HepG2 (cell line): ENCODE data around the gene GLRX2. TPM values are rescaled to one million over a fixed set of nuclear protein-coding genes. Genes with fewer than 3 reads are reported as not detected.

Experiments used
- ATF3 ChIP-seq: sonication (generic); formaldehyde crosslinking; IDR thresholded peaks from 2 replicates; pipeline ENCODE4 v1.4.0; 2020; ENCODE audit warnings: missing genetic modification reagents
- ATF7 ChIP-seq, 2 experiments: fragments of 450-650 bp in 1 of 2; sonication (generic) in 1 of 2; formaldehyde crosslinking in 1 of 2; IDR thresholded peaks; 2 replicates each; pipeline versions ENCODE4 v1.4.0 to v1.6.1; 2016 to 2020; ENCODE audit warnings: antibody characterized with exemption in 1 of 2, mild to moderate bottlenecking in 1 of 2, missing genetic modification reagents in 1 of 2
- BRCA1 ChIP-seq: sonication (generic); formaldehyde crosslinking; IDR thresholded peaks from 2 replicates; pipeline ENCODE4 v1.4.0; 2020; ENCODE audit warnings: missing genetic modification reagents
- DBP ChIP-seq: sonication (generic); formaldehyde crosslinking; IDR thresholded peaks from 2 replicates; pipeline ENCODE4 v1.4.0; 2020; ENCODE audit warnings: missing genetic modification reagents; ENCODE audit errors: not compliant biosample characterization
- FOXP1 ChIP-seq, 2 experiments: fragments of 450-650 bp in 1 of 2; IDR thresholded peaks; 2 replicates each; pipeline ENCODE4 v1.6.1; 2017 to 2018; ENCODE audit warnings: antibody characterized with exemption in 1 of 2
- HMGA1 ChIP-seq: sonication (generic); formaldehyde crosslinking; conservative IDR thresholded peaks from 2 replicates; pipeline ENCODE4 v1.4.0; 2020; ENCODE audit warnings: missing genetic modification reagents
- HOXD1 ChIP-seq: sonication (generic); formaldehyde crosslinking; IDR thresholded peaks from 2 replicates; pipeline ENCODE4 v1.5.0; 2020; ENCODE audit warnings: missing genetic modification reagents
- KLF13 ChIP-seq: sonication (generic); formaldehyde crosslinking; IDR thresholded peaks from 2 replicates; pipeline ENCODE4 v1.4.0; 2020; ENCODE audit warnings: mild to moderate bottlenecking, missing genetic modification reagents
- MED1 ChIP-seq: sonication (generic); formaldehyde crosslinking; IDR thresholded peaks from 2 replicates; pipeline ENCODE4 v1.4.0; 2020; ENCODE audit warnings: missing genetic modification reagents
- PRDM10 ChIP-seq: sonication (generic); formaldehyde crosslinking; IDR thresholded peaks from 2 replicates; pipeline ENCODE4 v1.4.0; 2020; ENCODE audit warnings: low read depth, missing genetic modification reagents
- RORA ChIP-seq: sonication (generic); formaldehyde crosslinking; IDR thresholded peaks from 2 replicates; pipeline ENCODE4 v1.5.0; 2020; ENCODE audit warnings: mild to moderate bottlenecking, missing genetic modification reagents, moderate library complexity
- THAP7 ChIP-seq: sonication (generic); formaldehyde crosslinking; IDR thresholded peaks from 2 replicates; pipeline ENCODE4 v1.8.1; 2023; ENCODE audit warnings: mild to moderate bottlenecking, missing genetic modification reagents
- U2AF1 ChIP-seq: fragments of 200-400 bp; formaldehyde crosslinking; optimal IDR thresholded peaks from 2 replicates; pipeline ENCODE3; 2017; ENCODE audit warnings: mild to moderate bottlenecking, low read depth, low read length
- ZBTB25 ChIP-seq: IDR thresholded peaks from 2 replicates; pipeline ENCODE4 v1.6.1; 2018; ENCODE audit warnings: missing genetic modification reagents
- ZBTB43 ChIP-seq: sonication (generic); formaldehyde crosslinking; conservative IDR thresholded peaks from 2 replicates; pipeline ENCODE4 v1.4.0; 2020; ENCODE audit warnings: missing genetic modification reagents
- ZNF383 ChIP-seq: sonication (generic); formaldehyde crosslinking; IDR thresholded peaks from 2 replicates; pipeline ENCODE4 v1.4.0; 2020; ENCODE audit warnings: missing genetic modification reagents, mild to moderate bottlenecking, borderline replicate concordance
- ZNF557 ChIP-seq: sonication (generic); formaldehyde crosslinking; IDR thresholded peaks from 2 replicates; pipeline ENCODE4 v1.4.0; 2020; ENCODE audit warnings: missing genetic modification reagents
- ZNF570 ChIP-seq: sonication (generic); formaldehyde crosslinking; IDR thresholded peaks from 2 replicates; pipeline ENCODE4 v1.4.0; 2020; ENCODE audit warnings: mild to moderate bottlenecking, missing genetic modification reagents, borderline replicate concordance
- ZSCAN12 ChIP-seq: sonication (generic); formaldehyde crosslinking; IDR thresholded peaks from 2 replicates; pipeline ENCODE4 v1.9.0; 2021; ENCODE audit warnings: mild to moderate bottlenecking, missing genetic modification reagents
- polyA plus RNA-seq, 8 experiments: library from polyadenylated mRNA; depleted of rRNA in 3 of 8; stranded (reverse) in 7 of 8; unstranded in 1 of 8; fragments of >200 nt; fragmentation: Illumina TruSeq in 4 of 8; extraction: Trizol in 4 of 8; gene quantifications; 2 replicates each; pipeline versions ENCODE4 v1.2.1 to v1.2.3, GENCODE V29; 2011 to 2016; ENCODE audit warnings: low read depth in 4 of 8, missing spikeins in 1 of 8, mixed read lengths in 1 of 8; ENCODE audit not compliant: insufficient read depth in 1 of 8
- total RNA-seq, 5 experiments: library from RNA; depleted of rRNA; stranded (reverse); fragments of >200 nt; fragmentation: Illumina TruSeq; extraction: Trizol; gene quantifications; 2 replicates each; pipeline ENCODE4 v1.2.3, GENCODE V29; 2016; ENCODE audit warnings: low read depth in 1 of 5

GLRX2 gene
- total and polyA plus RNA-seq, 2 of the 13 experiments (the other 11 are each of a cell fraction or from before 2014, with no cell fraction given), result 11.9 to 39.0 TPM

GRCh38 chr1:193121616-193122593 is 16.7 kb upstream of the GLRX2 start, which contains the start of gene CDC73 (continued):
- no peak for TF ChIP-seq U2AF1
- TF ChIP-seq HMGA1 (CRISPR knock-in tag), result no peak
- TF ChIP-seq ZNF570 (CRISPR knock-in tag), result 0 out of 2 replicates have a peak, but pooled peaks have one; percentile 42
- TF ChIP-seq ZBTB25 (CRISPR knock-in tag), result peak; percentile 73; the same call in 1 of the 2 replicates
- TF ChIP-seq ZBTB43, result peak; percentile 77; the same call in 1 of the 2 replicates
- peak; percentile 88; the same call in 1 of the 2 replicates for TF ChIP-seq ZNF383 (CRISPR knock-in tag)
- TF ChIP-seq RORA, result no peak
- TF ChIP-seq KLF13 (CRISPR knock-in tag), result no peak
- TF ChIP-seq ZNF557 (CRISPR knock-in tag), result no peak
- peak; percentile 15; the same call in 1 of the 2 replicates for TF ChIP-seq HOXD1
- no peak for TF ChIP-seq BRCA1 (CRISPR knock-in tag)
- TF ChIP-seq DBP (CRISPR knock-in tag), result peak; percentile 61
- TF ChIP-seq ATF7 (IDR thresholded peaks at IDR 0.05), result no peak
- TF ChIP-seq ATF7 (CRISPR knock-in tag; IDR thresholded peaks at IDR 0.05), result peak; percentile 48; the same call in 1 of the 2 replicates
- TF ChIP-seq THAP7 (CRISPR knock-in tag), result peak; percentile 65; the same call in 1 of the 2 replicates
- TF ChIP-seq ZSCAN12 (CRISPR knock-in tag), result no peak
- TF ChIP-seq PRDM10 (CRISPR knock-in tag), result peak; percentile 52; the same call in 1 of the 2 replicates
- TF ChIP-seq MED1 (CRISPR knock-in tag), result peak; percentile 84
- no peak for TF ChIP-seq FOXP1 (IDR thresholded peaks at IDR 0.05)
- peak; percentile 26; the same call in 1 of the 2 replicates for TF ChIP-seq FOXP1 (CRISPR knock-in tag; IDR thresholded peaks at IDR 0.05)
- TF ChIP-seq ATF3 (CRISPR knock-in tag), result peak; percentile 46
